HG02678 (cell line): Measurements from ENCODE around the gene BLOC1S2.
"Not testable (repeated sequence)": the region's sequence is repeated elsewhere in the genome, so short reads cannot be mapped to it uniquely, and the experiment has no call there.

Experiments
- ATAC-seq: cut with Tn5 transposase; IDR thresholded peaks from one replicate; pipeline ENCODE4 v1.9.1; 2021; ENCODE audit warnings: mild to moderate bottlenecking, moderate library complexity; ENCODE audit not compliant: unreplicated experiment

The BLOC1S2 gene

GRCh38 chr10:100286051-100287033 is at the start of gene BLOC1S2:
TSS of gene BLOC1S2 (minus strand) at chr10:100286680. CDS start at chr10:100286659, 21 bp downstream.
- peak; percentile 91 for ATAC-seq

DNA sequence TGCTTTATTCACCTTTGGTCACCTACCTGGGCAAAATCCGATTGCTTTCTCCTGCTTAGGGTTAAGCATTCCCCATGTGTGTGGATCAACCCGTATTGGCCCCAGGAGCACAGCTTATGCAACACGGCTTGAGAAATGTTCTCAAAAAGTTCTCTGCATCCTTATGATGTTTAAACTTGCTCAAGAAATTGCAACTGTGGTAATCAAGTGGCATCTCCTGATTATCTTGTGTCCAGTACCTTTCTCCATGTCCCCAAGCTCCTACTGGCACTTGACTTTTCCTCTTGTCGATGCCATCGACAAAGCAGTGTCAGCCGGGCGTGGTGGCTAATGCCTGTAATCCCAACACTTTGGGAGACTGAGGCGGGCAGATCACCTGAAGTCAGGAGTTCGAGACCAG is 48.3 kb upstream of the BLOC1S2 start:
- ATAC-seq: no peak

DNA sequence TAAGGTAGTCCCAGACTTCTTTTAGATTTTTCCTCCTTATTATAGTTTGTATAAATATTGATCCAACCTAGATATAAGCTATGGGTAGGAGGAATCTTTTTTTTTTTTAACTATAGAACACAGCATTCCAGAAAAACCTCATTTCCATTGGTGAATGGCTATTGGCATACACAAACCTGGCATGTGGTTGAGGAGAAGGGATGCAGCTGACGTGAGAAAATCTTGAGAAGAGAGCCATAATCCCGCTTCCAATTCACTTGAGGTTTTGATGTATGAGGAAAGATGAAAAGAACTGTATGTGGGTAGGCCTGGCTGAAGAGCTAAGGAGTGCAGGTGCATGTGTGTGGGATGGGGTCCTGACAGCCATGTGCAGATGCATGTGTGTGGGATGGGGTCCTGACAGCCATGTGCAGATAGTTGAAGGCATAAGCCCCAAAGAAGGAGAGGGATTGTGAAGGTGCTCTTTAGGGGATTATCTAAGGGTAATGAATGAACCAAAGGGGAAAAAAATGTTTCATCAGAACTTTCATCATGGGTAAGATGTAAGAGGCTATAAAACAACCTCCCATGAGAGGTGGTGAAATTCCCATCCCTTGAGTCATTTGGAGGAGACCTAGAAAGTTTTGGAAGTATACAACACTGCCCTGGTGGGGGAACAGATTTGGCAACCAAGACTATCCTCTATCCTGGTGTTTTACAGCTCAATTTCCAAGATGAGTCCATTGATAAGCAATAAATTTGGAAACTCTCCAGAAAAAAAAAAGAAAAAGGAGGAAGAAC is 47.4 kb upstream of the BLOC1S2 start:
- ATAC-seq: no peak

GRCh38 chr10:100333106-100333505 is 46.6 kb upstream of the BLOC1S2 start:
- no peak for ATAC-seq

- ATAC-seq: no peak
These were observed 43.6 kb upstream of the BLOC1S2 start, which contains the start of gene PKD2L1 for GRCh38 chr10:100330079-100330478. TSS of gene PKD2L1 (minus strand) at chr10:100330228. CDS start at chr10:100330103, 125 bp downstream.

- ATAC-seq: no peak
These were observed 41.7 kb upstream of the BLOC1S2 start for GRCh38 chr10:100328198-100328597.

GRCh38 chr10:100327718-100328009 is 41.2 kb upstream of the BLOC1S2 start:
- ATAC-seq: no peak

DNA sequence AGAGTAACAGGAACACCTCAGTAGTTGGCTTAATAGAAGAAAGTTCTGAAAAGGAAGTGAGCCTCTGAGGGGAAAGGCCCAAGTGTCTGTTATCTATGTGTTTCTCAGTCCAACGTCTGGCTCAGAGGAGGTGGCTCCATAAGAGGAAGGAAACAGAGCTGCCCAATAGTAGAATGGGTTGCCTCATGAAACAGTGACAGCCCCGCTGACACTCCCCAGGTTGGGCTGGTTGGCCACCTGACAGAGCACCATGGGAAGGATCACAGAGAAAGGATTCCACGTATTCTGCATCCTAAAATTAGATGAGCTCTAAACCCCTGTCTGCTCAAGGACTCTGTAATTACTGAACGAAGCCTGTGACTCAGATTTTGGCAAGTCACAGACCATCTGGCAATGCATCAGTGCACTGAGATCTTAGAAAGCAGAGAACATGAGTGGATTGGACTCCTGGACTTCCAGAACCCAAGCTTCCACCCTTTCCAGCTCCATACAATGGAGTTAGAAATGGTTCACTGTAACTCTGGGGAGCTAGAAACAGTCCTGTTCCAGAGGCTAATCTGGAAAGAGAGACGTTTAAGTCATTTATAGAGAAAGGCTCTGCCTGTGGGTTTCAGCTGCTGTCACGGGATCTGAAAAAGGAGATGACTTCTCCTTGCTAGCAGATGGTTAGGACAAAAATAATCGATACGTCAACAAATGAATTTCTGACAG is 40.7 kb upstream of the BLOC1S2 start:
- ATAC-seq: peak; percentile 97

- no peak for ATAC-seq
These were observed 38.7 kb upstream of the BLOC1S2 start for GRCh38 chr10:100325158-100325557.

DNA sequence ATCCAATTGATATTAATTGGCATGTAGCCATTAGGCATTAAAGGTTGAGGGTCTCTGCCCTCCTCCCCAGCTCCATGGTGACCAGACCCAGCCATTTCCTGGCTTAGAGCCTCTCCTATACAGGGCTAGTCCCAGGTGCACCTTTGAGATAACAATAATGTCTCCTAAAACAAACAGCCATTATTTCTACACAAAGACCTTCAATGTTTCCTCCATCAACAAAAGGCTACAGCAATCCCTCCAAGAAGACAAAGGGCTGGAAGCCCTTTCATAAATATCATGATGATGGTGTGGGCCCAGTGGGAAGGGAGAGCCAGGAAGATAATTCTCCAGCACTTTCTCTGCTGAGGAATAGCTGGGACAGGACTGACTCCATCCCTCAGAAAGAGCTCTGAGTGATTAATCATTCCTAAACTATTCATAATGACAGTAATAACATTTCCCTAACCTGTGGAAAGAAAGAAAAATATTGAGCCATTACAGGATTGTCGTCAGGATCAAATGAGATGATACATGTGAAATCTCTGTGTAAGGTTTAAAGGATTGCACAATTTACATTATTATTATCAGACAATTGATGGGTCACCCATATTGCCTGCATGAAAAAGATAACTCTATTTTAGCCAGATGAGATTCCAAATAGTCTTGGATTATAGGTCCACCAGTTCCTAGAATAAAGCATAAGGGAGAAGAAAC is 33.4 kb upstream of the BLOC1S2 start:
- no peak for ATAC-seq

GRCh38 chr10:100318207-100318606 is 31.7 kb upstream of the BLOC1S2 start:
- no peak for ATAC-seq

GRCh38 chr10:100315615-100316014 is 29.1 kb upstream of the BLOC1S2 start:
- no peak for ATAC-seq

DNA sequence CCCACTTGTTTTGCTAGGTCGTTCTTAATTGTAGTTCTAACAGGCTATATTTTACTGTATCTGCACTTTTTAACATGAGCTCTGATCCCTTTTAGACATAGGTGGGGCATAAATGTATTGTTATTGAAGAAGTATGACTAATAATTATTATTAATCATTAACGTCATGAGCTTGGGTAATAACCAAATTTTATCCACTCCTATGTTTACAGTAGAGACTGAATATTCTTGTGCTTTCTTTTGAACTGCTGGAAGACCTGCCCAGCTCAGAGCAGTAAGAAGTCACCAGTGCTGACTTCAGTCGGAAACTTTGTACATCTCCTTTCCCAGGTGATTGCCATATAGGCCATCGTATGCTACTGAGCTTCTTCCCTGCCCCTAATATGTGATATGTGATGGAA is 24.8 kb upstream of the BLOC1S2 start:
- no peak for ATAC-seq

DNA sequence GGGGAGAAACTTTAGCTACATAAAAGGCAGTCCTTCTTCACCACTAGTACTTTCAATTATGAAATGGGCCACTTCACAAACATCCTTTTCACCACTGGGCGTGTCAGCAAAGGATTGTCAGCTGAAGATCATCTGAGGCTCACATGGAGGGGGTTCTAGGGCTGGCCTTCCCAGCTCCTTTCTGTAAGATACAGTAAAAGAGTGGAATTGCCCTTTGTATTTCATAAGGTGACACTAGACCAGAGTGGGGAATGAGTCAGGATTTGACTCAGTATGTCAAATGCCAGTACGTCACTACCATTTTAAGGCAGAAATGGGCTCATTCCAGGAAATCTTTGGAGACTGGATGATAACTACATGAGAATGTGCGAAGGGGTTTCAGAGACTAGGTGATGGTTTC is 21.2 kb upstream of the BLOC1S2 start:
- no peak for ATAC-seq

GRCh38 chr10:100306861-100307260 is 20.4 kb upstream of the BLOC1S2 start:
- no peak for ATAC-seq

GRCh38 chr10:100304414-100304813 is 17.9 kb upstream of the BLOC1S2 start:
- ATAC-seq: no peak

GRCh38 chr10:100303724-100304319 is 17.3 kb upstream of the BLOC1S2 start:
- ATAC-seq: no peak

- not testable (repeated sequence) for ATAC-seq
These were observed 14.6 kb upstream of the BLOC1S2 start for GRCh38 chr10:100301123-100301522.

- ATAC-seq: no peak
These were observed 10.8 kb upstream of the BLOC1S2 start for GRCh38 chr10:100297242-100297641.

- no peak for ATAC-seq
These were observed 6.6 kb upstream of the BLOC1S2 start for GRCh38 chr10:100293066-100293465.
